Measurements from ENCODE around the gene TCERG1. TPM values are rescaled to one million over a fixed set of nuclear protein-coding genes. Genes with fewer than 3 reads are reported as not detected.
"Not testable (repeated sequence)": the region's sequence is repeated elsewhere in the genome, so short reads cannot be mapped to it uniquely, and the experiment has no call there.

TCERG1 gene
- total RNA-seq, 1 donor from 2014 or later, result 121 TPM

GRCh38 chr5:146548781-146549449, 101.8 kb downstream of the TCERG1 start:
- no peaks in the 10 kb centered on the region for H3K4me1 Mint-ChIP-seq (ENCODE audit: low read depth)
- H3K27me3 Mint-ChIP-seq, result peaks cover 10% of the 10 kb centered on the region
- H3K9me3 Mint-ChIP-seq (ENCODE audit: low read depth), result no peaks in the 10 kb centered on the region
- DNase-seq (ENCODE audit: low spot score, unreplicated experiment), result no peak
- no peak overlapping the region for H3K4me3 Mint-ChIP-seq (ENCODE audit: low read depth)
- TF ChIP-seq CTCF (IDR thresholded peaks at IDR 0.05; ENCODE audit: unreplicated experiment), result no peak
- H3K27ac Mint-ChIP-seq, result no peak overlapping the region
- H3K36me3 Mint-ChIP-seq (ENCODE audit: insufficient read depth), result no peaks in the 10 kb centered on the region

- H3K27ac Mint-ChIP-seq, result no peak overlapping the region
- H3K36me3 Mint-ChIP-seq (ENCODE audit: insufficient read depth), result no peaks in the 10 kb centered on the region
Measured at GRCh38 chr5:146549615-146550014, 102.5 kb downstream of the TCERG1 start.

DNA sequence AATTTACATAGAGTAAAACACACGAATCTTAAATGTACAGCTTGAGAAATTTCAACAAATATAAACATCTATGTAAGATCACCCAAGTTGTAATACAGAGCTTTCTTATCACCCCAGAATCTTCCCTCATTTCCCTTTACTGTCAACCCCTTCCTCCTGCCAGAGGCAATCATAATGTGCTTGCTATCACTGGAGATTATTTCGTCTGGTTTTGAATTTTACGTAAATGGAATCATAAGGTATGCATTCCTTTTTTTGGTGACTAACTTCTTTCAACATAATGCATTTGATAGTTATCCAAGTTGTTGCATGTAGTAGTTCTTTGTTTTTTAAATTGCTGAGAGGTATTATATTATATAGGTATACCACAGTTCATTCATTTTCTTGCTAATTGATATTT, 106.3 kb downstream of the TCERG1 start:
- TF ChIP-seq CTCF (IDR thresholded peaks at IDR 0.05; ENCODE audit: unreplicated experiment), result no peak
- DNase-seq (ENCODE audit: low spot score, unreplicated experiment), result no peak
- peaks cover 7% of the 10 kb centered on the region for H3K27me3 Mint-ChIP-seq
- H3K4me3 Mint-ChIP-seq (ENCODE audit: low read depth), result no peak overlapping the region
- no peaks in the 10 kb centered on the region for H3K4me1 Mint-ChIP-seq (ENCODE audit: low read depth)
- H3K9me3 Mint-ChIP-seq (ENCODE audit: low read depth), result no peaks in the 10 kb centered on the region
- H3K27ac Mint-ChIP-seq, result no peak overlapping the region
- H3K36me3 Mint-ChIP-seq (ENCODE audit: insufficient read depth), result no peaks in the 10 kb centered on the region

More at GRCh38 chr5:146549615-146550014, 102.5 kb downstream of the TCERG1 start:
- Mint-ChIP-seq H3K27me3 (peaks cover 10% of the 10 kb centered on the region), H3K9me3 (ENCODE audit: low read depth) (no peaks in the 10 kb centered on the region), H3K4me1 (ENCODE audit: low read depth) (no peaks in the 10 kb centered on the region), H3K4me3 (ENCODE audit: low read depth) (no peak overlapping the region)
- no peak for TF ChIP-seq CTCF (IDR thresholded peaks at IDR 0.05; ENCODE audit: unreplicated experiment)
- no peak for DNase-seq (ENCODE audit: low spot score, unreplicated experiment)

- H3K4me3 Mint-ChIP-seq (ENCODE audit: low read depth); H3K27me3 Mint-ChIP-seq; H3K4me1 Mint-ChIP-seq (ENCODE audit: low read depth); DNase-seq (ENCODE audit: low spot score, unreplicated experiment); H3K36me3 Mint-ChIP-seq (ENCODE audit: insufficient read depth); H3K27ac Mint-ChIP-seq; H3K9me3 Mint-ChIP-seq (ENCODE audit: low read depth): not testable (repeated sequence)
Measured at GRCh38 chr5:146556884-146557283, 109.8 kb downstream of the TCERG1 start.

DNA sequence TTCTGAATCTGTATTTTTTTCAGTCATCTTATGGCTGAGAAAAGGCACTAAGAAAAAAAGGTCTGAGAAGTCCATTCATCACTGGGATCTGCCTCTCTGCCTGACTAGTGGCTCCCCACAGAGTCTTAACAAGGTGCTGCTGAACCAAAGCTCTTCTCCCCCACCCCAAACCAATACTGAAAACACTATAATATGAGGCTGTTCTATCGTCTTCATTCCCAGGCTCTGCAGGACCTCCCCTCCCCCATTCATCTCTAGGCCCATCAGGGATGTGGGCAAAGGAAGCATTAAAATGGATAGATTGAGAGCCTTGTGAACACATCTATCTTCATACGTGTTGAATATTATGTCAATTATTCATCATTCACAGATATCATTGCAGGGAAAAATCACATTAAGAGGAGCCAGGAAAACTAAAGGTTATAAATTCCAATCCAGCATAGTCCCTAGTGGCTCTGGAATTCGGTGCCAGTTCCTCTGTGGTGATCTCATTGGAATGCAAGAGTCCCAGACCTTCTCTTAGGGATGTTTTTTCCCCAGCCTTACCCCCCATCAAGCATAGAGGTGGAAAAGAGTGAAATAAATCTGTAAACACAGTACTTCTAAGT, 113.2 kb downstream of the TCERG1 start:
- no peak for DNase-seq (ENCODE audit: low spot score, unreplicated experiment)
- no peaks in the 10 kb centered on the region for H3K36me3 Mint-ChIP-seq (ENCODE audit: insufficient read depth)
- no peaks in the 10 kb centered on the region for H3K27me3 Mint-ChIP-seq
- peaks cover 1% of the 10 kb centered on the region for H3K4me1 Mint-ChIP-seq (ENCODE audit: low read depth)
- no peak overlapping the region for H3K27ac Mint-ChIP-seq
- no peak for TF ChIP-seq CTCF (IDR thresholded peaks at IDR 0.05; ENCODE audit: unreplicated experiment)
- H3K9me3 Mint-ChIP-seq (ENCODE audit: low read depth), result no peaks in the 10 kb centered on the region
- H3K4me3 Mint-ChIP-seq (ENCODE audit: low read depth), result no peak overlapping the region

Other genes starting within 250 kb of the TCERG1 start
- gene RBM27, start 243.7 kb upstream of the TCERG1 start, total RNA-seq, result 24.1 and 28.6 TPM in 2 replicates
- not detected in 2 replicates for gene POU4F3, start 108.5 kb upstream of the TCERG1 start, total RNA-seq
- not detected in 2 replicates for gene GPR151, start 68.9 kb downstream of the TCERG1 start, total RNA-seq

Measured in progenitor cell of endocrine pancreas (in vitro differentiated cells).